Left renal cortex interstitium (tissue), 4 donors: Measurements from ENCODE around the gene RBMS1. TPM values are rescaled to one million over a fixed set of nuclear protein-coding genes. Genes with fewer than 3 reads are reported as not detected.
"Not testable (repeated sequence)": the region's sequence is repeated elsewhere in the genome, so short reads cannot be mapped to it uniquely, and the experiment has no call there.

Experiments
- DNase-seq, 4 donors: peaks; one replicate each; pipeline ENCODE4 v3.0.0-alpha.2; 2013; ENCODE audit warnings: low read depth in 4 of 4, low spot score in 2 of 4, missing footprints in 1 of 4
- polyA plus RNA-seq, 4 donors: library from polyadenylated mRNA; unstranded; fragments of 120-200 nt; gene quantifications; one replicate each; pipeline ENCODE4 v1.2.1, GENCODE V29; 2013; ENCODE audit not compliant: insufficient read length in 4 of 4

Gene RBMS1
- polyA plus RNA-seq, 4 donors: 112 to 160 (median 133) TPM

DNA sequence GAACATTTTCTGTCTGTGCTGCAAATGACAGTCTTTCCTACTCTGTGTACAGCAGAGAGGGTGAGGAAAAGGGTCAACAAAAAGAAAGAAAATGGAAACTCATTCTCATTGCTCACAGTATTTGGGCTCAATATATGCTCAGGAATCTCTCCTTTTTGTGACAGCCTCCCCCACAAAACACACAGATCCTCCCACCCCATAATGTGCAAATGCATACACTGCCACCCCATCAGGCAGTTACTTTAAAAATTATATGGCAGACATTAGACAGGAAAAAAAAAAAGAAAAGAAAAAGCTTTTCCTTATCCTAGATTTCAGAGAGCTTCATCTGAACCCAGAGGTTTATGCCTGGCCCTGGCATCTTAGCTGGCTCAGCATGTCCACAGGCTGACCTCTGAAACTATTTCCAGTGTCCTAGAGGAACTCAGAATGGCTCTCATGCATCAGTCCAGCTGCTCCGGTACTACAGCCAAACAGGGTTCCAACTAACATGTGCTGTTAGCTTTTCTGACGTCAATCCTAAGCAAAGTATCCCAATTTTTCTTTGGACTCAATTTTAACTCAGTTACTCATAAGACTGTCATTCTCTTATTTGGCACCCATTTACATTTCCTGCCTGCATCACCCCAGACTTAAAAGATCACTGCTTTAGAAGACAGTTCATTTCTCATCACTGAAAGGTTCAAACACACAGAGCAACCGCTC, 105.9 kb downstream of the RBMS1 start:
- DNase-seq: no peak

GRCh38 chr2:160384791-160385190, 108.8 kb downstream of the RBMS1 start:
- DNase-seq: no peak

DNA sequence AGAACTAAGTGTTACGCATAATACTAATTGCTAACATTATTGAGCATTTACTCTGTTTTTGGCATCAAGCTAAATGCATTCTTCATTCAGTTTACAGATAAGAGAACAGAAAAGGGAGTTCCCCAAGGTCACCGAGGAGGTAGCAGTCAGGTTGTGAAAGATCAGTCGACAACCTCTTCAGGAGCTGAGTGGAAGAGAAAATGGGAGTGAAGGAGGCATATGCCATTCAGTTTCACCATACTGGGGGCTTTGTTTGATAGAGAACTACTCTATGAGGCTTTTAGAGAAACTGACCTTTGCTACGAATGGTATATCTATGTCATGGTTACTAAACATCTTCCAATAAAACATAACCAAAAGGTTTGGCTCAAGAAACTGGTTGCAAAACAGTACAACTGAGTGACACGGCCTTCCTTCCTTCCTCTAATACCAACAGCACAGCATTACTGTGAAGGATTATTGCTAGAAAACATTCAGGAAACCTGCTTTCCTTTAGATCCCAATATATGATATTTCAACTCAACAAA, 112.1 kb downstream of the RBMS1 start:
- DNase-seq: no peak

GRCh38 chr2:160380611-160381010, 113.0 kb downstream of the RBMS1 start:
- DNase-seq: no peak

DNA sequence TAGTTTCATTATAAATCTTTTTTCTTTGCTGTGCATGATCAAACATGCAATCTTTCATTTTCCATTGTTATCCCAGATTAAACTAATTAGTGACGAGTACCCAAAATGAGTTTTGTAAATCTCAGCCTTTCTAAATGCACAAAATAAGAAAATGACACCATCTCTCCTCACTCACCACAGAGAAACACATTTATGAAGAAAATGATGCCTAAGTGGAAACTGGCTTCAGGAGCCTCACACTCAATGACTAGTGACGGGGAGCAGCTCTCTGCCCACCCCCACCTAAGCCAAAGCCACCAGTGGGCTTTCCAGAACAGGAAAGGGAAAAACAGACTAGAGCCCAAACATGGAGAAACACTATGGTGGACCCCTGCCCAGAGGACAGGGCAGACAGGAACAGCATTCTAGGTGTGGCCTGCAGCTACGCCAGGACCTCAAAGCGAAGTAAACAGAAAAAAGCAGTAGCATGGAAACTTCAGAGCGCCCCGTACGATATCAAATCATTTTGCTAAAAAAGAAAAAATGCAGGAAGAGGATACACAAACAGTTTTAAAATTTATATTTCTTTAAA, 113.5 kb downstream of the RBMS1 start:
- DNase-seq: no peak

- no peak for DNase-seq
These were observed 114.2 kb downstream of the RBMS1 start for GRCh38 chr2:160379399-160379798.

DNA sequence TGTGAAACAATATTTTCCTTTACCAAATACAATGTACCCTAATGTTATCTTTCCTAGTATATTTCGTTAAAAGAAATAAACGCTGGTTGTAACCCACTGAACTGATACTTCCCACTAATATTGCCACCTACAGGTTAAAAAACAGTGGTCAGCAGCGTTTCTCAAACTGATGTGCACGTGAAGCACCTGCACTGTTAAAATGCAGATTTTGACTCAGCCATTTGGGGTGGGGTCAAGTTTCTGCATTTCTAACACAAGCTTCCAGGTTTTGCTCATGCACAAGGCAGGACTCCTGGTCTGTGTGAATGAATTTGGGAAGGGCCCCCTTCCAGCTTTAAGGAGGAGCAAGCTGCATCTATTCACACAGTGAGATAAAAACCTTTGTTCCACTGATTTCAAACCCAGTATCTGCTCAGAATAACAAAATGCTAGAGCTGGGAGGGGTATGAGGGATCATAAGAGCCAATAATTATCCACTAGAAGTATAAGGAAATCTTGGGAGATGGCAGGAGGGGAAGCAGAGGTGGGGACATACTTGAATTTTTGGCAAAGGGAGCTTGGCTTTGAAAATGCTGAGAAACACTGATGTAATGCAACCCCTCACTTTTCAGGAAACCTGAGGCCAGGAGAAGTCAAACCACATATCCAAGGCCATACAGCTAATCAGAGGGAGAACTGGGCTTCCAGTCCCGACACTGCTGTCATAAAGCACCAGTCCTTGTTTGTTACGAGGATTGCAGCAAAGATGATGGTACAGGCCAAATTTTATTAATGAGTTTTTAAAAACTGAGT, 116.2 kb downstream of the RBMS1 start:
- no peak for DNase-seq

GRCh38 chr2:160376576-160376975, 117.0 kb downstream of the RBMS1 start:
- no peak for DNase-seq

DNA sequence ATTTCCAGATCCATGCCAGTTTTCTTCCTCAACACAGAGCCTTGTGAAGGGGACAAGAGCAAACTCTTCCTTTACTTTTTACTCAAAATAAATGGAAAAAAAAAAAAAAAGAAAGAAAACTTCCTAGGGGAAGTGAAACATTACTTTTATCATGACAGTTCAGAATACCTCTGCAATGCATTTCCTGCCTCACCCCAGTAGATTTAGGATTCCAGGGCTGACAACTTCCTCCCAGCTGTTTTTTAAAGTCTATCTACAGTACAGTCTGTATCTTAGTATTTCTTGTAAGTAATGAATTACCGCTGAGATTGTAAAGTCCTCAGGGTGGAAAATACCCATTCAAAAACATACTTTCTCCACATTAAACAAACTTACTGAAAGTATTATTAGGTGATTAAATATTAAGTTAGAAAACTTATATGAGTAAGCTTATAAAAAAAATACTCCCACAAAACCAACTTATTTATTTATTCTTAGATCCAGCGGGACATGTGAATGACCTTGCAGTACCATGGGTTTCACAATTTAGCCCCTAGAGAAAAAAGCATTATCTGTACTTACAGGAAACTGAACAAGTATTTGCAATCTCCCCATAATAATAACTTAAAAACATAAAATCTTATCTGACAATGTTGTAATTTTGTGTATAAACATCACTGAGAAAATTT, 117.7 kb downstream of the RBMS1 start:
- no peak for DNase-seq

- DNase-seq: no peak
These were observed 118.6 kb downstream of the RBMS1 start for GRCh38 chr2:160375037-160375436.

- no peak for DNase-seq
These were observed 119.9 kb downstream of the RBMS1 start for GRCh38 chr2:160373666-160374065.

- DNase-seq: no peak
These were observed 120.3 kb downstream of the RBMS1 start for GRCh38 chr2:160373263-160373662.

DNA sequence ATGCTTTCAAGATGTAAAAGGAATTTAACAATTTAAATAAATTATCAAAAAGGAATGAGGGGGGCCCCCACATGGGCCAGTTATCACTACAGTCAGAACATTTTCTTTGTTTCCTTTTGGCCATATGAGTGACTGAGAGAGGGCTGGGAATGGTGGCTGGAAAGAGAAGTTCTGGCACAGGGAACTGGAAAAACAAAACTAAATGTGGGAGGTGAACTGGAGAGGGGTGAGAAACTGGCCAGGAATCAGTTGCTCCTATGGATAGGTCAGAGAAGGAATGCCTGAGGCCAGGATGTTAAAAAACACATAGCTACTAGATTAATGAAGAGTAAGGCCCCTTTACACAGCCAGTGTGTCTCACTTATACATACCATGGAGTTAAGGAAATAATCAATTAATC, 121.0 kb downstream of the RBMS1 start:
- DNase-seq: no peak

DNA sequence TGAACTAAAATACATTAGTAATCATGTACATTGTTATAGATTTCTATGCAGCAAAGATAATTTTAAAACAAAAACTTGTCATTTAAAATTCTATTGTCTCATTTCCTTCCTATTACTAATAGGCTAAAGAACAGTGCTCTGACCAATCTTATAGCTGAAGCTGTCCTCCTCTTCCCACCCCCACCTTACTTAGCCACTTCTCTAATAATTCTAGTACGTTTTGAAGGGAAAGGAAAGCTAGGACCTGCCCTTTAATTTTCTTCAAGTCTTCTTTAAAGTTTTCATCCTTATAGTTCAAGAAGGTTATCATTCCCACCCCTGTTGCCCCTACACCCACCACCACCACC, 121.6 kb downstream of the RBMS1 start:
- no peak for DNase-seq

- no peak for DNase-seq
These were observed 122.2 kb downstream of the RBMS1 start for GRCh38 chr2:160371251-160372009.

GRCh38 chr2:160368988-160369930, 124.3 kb downstream of the RBMS1 start:
- DNase-seq: no peak

DNA sequence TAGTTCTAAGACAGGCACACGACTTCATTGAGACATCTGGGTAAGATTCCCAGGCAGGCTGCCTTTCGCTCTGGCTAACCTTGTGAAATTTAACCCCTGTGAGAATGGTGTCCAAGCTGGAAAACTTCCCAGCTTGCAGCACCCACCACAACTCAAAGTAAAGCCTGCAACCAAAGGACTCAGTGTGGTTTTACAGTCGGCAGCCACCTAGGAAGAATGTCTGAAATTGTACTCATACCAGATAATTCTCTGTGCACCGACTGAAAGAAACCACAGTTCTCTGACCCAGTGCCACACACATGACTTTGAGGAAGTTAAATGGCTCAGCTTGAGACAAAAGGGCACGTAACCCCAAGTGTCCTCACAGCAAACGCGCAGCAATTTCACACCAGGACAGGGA, 125.7 kb downstream of the RBMS1 start:
- DNase-seq: no peak

DNA sequence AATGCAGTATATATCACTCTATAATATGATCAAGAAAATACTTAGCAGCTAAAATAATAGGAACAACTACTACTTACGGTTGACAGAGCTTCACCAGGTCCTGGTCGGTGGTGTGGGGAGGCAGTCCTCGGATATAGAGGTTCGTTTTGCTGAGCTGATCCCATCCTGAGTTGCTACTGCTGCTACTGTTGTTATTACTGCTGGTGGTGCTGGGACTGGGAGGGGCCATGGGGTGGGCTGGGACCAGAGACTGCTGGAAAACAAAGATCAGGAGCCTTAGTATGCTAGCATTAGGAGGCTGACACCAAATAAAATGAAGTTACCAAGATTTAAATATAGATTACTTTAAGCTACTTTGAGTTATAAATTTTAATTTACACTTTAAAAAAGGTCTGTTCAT, 126.5 kb downstream of the RBMS1 start:
- not testable (repeated sequence) for DNase-seq

- DNase-seq: no peak
These were observed 127.1 kb downstream of the RBMS1 start for GRCh38 chr2:160366474-160366873.
